Uterus (tissue), 4 donors: ENCODE results near the gene AVPR2. TPM values are rescaled to one million over a fixed set of nuclear protein-coding genes. Genes with fewer than 3 reads are reported as not detected.

Experiments used
- DNase-seq, 2 donors: peaks; one replicate each; pipeline ENCODE4 v3.0.0-alpha.2; 2019 to 2020
- H3K27ac ChIP-seq, 2 donors: fragments of 200-600 bp; sonication (generic); 1 replicate in 1 of 2; 2 replicates in 1 of 2; pipeline ENCODE4 v1.5.1; 2016 to 2018
- H3K27me3 ChIP-seq, 2 donors: fragments of 200-600 bp; sonication (generic); one replicate each; pipeline ENCODE4 v1.5.1; 2018 to 2019; ENCODE audit warnings: control low read depth in 1 of 2
- H3K36me3 ChIP-seq, 2 donors: fragments of 200-600 bp; sonication (generic); one replicate each; pipeline ENCODE4 v1.5.1; 2019; ENCODE audit warnings: control low read depth in 1 of 2
- H3K4me1 ChIP-seq, 2 donors: fragments of 200-600 bp; sonication (generic); one replicate each; pipeline ENCODE4 v1.5.1; 2018 to 2019; ENCODE audit warnings: control low read depth in 1 of 2
- H3K4me3 ChIP-seq, 2 donors: fragments of 200-600 bp; sonication (generic); 1 replicate in 1 of 2; 2 replicates in 1 of 2; pipeline ENCODE4 v1.5.1; 2018 to 2019; ENCODE audit warnings: mild to moderate bottlenecking in 1 of 2
- H3K9me3 ChIP-seq, 2 donors: fragments of 200-600 bp; sonication (generic); one replicate each; pipeline ENCODE4 v1.5.1; 2019; ENCODE audit warnings: control low read depth in 1 of 2
- POLR2A ChIP-seq, 2 donors: fragments of 450-650 bp; IDR thresholded peaks; one replicate each; pipeline ENCODE4 v1.6.1; 2016; ENCODE audit warnings: antibody characterized with exemption in 2 of 2, mild to moderate bottlenecking in 1 of 2, moderate library complexity in 1 of 2
- intact Hi-C: fragments of 100-400 bp; cut with DNase I; formaldehyde crosslinking; loops from one replicate; pipeline ENCODE4 v1.15.1; 2023; ENCODE audit warnings: low total_unique reads
- total RNA-seq, 4 donors: library from RNA; depleted of rRNA in 3 of 4; stranded (reverse); fragments of >200 nt in 3 of 4; gene quantifications; one replicate each; pipeline versions ENCODE4 v1.1.0 to v1.2.4, GENCODE V29; 2014 to 2023
- TF ChIP-seq, protein P1 (sequence below), 4 experiments: fragments of 200-600 bp in 2 of 4; fragments of 450-650 bp in 2 of 4; sonication (generic) in 2 of 4; IDR thresholded peaks; one replicate each; pipeline ENCODE4 v1.5.1; 2016 to 2019; ENCODE audit warnings: antibody characterized with exemption in 4 of 4, mild to moderate bottlenecking in 2 of 4, moderate library complexity in 1 of 4
- donor health status: DM: yes; HTN: yes; CAD: no.

The AVPR2 gene
- total RNA-seq, 4 donors from 2014 or later: 0.35 to 5.2 (median 4.4) TPM; not detected in 1

- intact Hi-C loops: no loop called here
- no peak overlapping the region for H3K4me3 ChIP-seq
- H3K9me3 ChIP-seq: no peaks in the 10 kb centered on the region
- H3K36me3 ChIP-seq: no peaks in the 10 kb centered on the region
- TF ChIP-seq, protein P1, sequence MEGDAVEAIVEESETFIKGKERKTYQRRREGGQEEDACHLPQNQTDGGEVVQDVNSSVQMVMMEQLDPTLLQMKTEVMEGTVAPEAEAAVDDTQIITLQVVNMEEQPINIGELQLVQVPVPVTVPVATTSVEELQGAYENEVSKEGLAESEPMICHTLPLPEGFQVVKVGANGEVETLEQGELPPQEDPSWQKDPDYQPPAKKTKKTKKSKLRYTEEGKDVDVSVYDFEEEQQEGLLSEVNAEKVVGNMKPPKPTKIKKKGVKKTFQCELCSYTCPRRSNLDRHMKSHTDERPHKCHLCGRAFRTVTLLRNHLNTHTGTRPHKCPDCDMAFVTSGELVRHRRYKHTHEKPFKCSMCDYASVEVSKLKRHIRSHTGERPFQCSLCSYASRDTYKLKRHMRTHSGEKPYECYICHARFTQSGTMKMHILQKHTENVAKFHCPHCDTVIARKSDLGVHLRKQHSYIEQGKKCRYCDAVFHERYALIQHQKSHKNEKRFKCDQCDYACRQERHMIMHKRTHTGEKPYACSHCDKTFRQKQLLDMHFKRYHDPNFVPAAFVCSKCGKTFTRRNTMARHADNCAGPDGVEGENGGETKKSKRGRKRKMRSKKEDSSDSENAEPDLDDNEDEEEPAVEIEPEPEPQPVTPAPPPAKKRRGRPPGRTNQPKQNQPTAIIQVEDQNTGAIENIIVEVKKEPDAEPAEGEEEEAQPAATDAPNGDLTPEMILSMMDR (IDR thresholded peaks at IDR 0.05): no peak
- no peak for TF ChIP-seq POLR2A (IDR thresholded peaks at IDR 0.05)
- H3K27ac ChIP-seq: no peak overlapping the region
- H3K4me1 ChIP-seq: no peaks in the 10 kb centered on the region
- DNase-seq: no peak
- H3K27me3 ChIP-seq: no peaks in the 10 kb centered on the region
These were observed 29.9 kb upstream of the AVPR2 start for GRCh38 chrX:153874366-153875125.

- peak; percentile 35 to 54 for DNase-seq
- Histone ChIP-seq H3K4me3 (no peak overlapping the region), H3K27me3 (no peaks in the 10 kb centered on the region), H3K4me1 (no peaks in the 10 kb centered on the region), H3K9me3 (no peaks in the 10 kb centered on the region), H3K27ac (no peak overlapping the region), H3K36me3 (no peaks in the 10 kb centered on the region)
- TF ChIP-seq, protein P1 (IDR thresholded peaks at IDR 0.05): no peak
- TF ChIP-seq POLR2A (IDR thresholded peaks at IDR 0.05): no peak
- intact Hi-C loops: no loop called here
These were observed 28.9 kb upstream of the AVPR2 start for GRCh38 chrX:153875391-153876111.

DNA sequence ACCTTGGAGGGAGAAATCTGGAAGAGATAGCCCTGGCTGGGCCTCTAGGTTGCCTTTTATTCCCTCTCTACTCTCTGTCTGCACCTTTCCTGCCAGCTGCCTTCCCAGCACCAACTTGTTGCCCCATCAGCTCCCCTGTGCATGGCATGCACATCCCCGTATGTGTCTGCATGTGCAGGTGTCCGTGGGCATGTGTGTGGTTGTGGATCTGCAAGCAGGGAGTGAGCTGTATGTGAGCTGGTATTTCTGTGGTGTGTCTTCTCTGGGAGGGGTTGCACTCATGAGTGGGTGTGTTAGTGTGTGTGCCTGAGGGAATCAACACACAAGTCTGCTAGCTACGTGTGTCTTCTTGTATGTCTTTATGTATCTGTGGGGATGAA, 28.4 kb upstream of the AVPR2 start:
- TF ChIP-seq POLR2A (IDR thresholded peaks at IDR 0.05): no peak
- TF ChIP-seq, protein P1 (IDR thresholded peaks at IDR 0.05): no peak
- Histone ChIP-seq H3K27me3 (peaks cover 0 to 3% of the 10 kb centered on the region in 2 donors), H3K27ac (no peak overlapping the region), H3K9me3 (no peaks in the 10 kb centered on the region), H3K4me3 (no peak overlapping the region), H3K36me3 (no peaks in the 10 kb centered on the region), H3K4me1 (no peaks in the 10 kb centered on the region)
- intact Hi-C loops: no loop called here
- no peak for DNase-seq

DNA sequence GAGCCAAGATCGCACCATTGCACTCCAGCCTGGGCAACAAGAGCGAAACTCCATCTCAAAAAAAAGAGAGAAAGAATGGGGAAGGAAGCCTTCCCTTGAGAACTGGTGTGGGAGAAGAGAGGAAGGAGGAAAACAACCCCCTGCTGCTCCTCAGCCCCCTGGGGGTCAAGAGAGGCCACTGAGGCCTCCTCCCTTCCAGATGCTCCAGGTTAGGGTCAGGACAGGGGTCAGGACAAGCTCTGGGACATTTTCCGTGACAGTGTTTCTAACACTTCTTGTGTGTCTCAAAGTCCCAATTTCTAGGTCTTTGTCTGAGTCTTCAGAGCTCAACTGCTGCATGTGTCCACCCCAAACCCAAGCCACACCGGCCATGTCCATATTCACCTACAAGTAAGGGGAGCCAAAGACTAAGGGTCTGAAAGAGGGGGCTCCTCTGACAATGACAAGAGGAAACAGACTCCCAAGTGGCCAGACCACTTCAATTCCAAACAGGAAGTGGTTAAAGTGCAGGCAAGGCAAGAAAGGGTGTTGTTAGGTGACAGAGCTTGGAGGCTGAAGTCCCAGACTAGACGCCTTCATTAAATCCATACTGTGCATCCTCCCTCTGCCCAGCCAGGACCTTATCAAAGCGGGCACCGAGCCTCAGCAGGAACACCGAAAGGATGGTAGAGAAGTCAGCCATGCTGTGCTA, 26.8 kb upstream of the AVPR2 start:
- Histone ChIP-seq H3K27ac (no peak overlapping the region), H3K36me3 (no peaks in the 10 kb centered on the region), H3K4me1 (no peaks in the 10 kb centered on the region), H3K9me3 (no peaks in the 10 kb centered on the region), H3K4me3 (no peak overlapping the region), H3K27me3 (peaks cover 0 to 10% of the 10 kb centered on the region in 2 donors)
- no peak for DNase-seq
- intact Hi-C loops: no loop called here
- TF ChIP-seq, protein P1 (IDR thresholded peaks at IDR 0.05): no peak
- no peak for TF ChIP-seq POLR2A (IDR thresholded peaks at IDR 0.05)

DNA sequence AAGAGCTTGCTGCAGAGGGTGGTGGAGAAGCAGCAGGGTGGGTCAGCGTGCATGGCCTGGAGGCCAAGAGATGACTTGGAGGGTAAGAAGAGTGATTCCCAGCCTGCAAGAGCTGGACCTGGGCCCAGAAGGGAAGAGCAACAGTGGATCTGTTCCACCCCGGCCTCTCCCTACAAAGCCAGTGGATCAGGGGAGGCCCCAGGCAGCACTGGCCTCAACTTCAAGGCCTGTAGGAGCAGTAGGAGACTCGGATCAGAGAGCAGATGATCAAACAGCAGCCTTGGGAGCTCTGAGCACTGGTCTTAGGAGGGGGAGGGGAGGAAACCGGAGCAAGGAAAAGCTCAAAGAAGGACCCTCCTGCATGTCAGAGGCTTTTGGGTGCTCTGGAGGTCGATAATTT, 26.1 kb upstream of the AVPR2 start:
- H3K36me3 ChIP-seq: no peaks in the 10 kb centered on the region
- DNase-seq: no peak
- intact Hi-C loops: no loop called here
- no peak overlapping the region for H3K4me3 ChIP-seq
- TF ChIP-seq POLR2A (IDR thresholded peaks at IDR 0.05): no peak
- TF ChIP-seq, protein P1 (IDR thresholded peaks at IDR 0.05): no peak
- no peaks in the 10 kb centered on the region for H3K4me1 ChIP-seq
- no peak overlapping the region for H3K27ac ChIP-seq
- no peaks in the 10 kb centered on the region for H3K9me3 ChIP-seq
- H3K27me3 ChIP-seq: peaks cover 0 to 16% of the 10 kb centered on the region in 2 donors
